Osteoblast (primary cell): ENCODE results near the gene TNP1. TPM values are rescaled to one million over a fixed set of nuclear protein-coding genes. Genes with fewer than 3 reads are reported as not detected.

Experiments used
- DNase-seq: peaks from one replicate; pipeline ENCODE4 v3.0.0; 2011; ENCODE audit warnings: low spot score, mixed read lengths; ENCODE audit not compliant: insufficient read length; ENCODE audit errors: missing footprints
- H2AFZ ChIP-seq: 2 replicates; pipeline ENCODE4 v1.6.0; 2011; ENCODE audit warnings: mild to moderate bottlenecking, low read length
- H3K27ac ChIP-seq: 2 replicates; pipeline ENCODE4 v1.5.1; 2011; ENCODE audit warnings: mild to moderate bottlenecking, low read depth, low read length, moderate library complexity
- H3K27me3 ChIP-seq: 2 replicates; pipeline ENCODE4 v1.6.0; 2012; ENCODE audit warnings: mild to moderate bottlenecking, control low read depth, inconsistent platforms, low read length, moderate library complexity; ENCODE audit not compliant: insufficient read depth
- H3K36me3 ChIP-seq: 2 replicates; pipeline ENCODE4 v1.5.1; 2011; ENCODE audit warnings: mild to moderate bottlenecking, low read length, control low read depth, moderate library complexity; ENCODE audit not compliant: insufficient read depth
- H3K4me1 ChIP-seq: 2 replicates; pipeline ENCODE4 v1.5.1; 2011; ENCODE audit warnings: mild to moderate bottlenecking, low read length, control low read depth, moderate library complexity; ENCODE audit not compliant: insufficient read depth
- H3K4me2 ChIP-seq: 2 replicates; pipeline ENCODE4 v1.6.0; 2011; ENCODE audit warnings: mild to moderate bottlenecking, low read length; ENCODE audit not compliant: insufficient read depth
- H3K4me3 ChIP-seq: fragments of 200-600 bp; sonication (generic); 3 replicates; pipeline ENCODE4 v1.5.1; 2012; ENCODE audit warnings: mild to moderate bottlenecking, low read length, inconsistent platforms; ENCODE audit not compliant: insufficient read depth
- H3K79me2 ChIP-seq: 2 replicates; pipeline ENCODE4 v1.6.0; 2012; ENCODE audit warnings: mild to moderate bottlenecking, low read length, control low read depth, inconsistent platforms; ENCODE audit not compliant: insufficient read depth
- H3K9me3 ChIP-seq: 2 replicates; pipeline ENCODE4 v1.5.1; 2011; ENCODE audit warnings: low read depth, low read length, control low read depth
- H4K20me1 ChIP-seq: 2 replicates; pipeline ENCODE4 v1.6.0; 2012; ENCODE audit warnings: mild to moderate bottlenecking, low read length, control low read depth; ENCODE audit not compliant: insufficient read depth
- total RNA-seq: library from RNA; depleted of rRNA; stranded (reverse); fragments of >200 nt; gene quantifications from 2 replicates; pipeline ENCODE4 v1.2.3, GENCODE V29; 2012
- TF ChIP-seq, protein P1 (sequence below): IDR thresholded peaks from 2 replicates; pipeline ENCODE4 v1.5.1; 2011; ENCODE audit warnings: mild to moderate bottlenecking, low read depth, low read length, moderate library complexity; ENCODE audit errors: extremely low read depth

TNP1 gene
- total RNA-seq, 1 donor = not detected

DNA sequence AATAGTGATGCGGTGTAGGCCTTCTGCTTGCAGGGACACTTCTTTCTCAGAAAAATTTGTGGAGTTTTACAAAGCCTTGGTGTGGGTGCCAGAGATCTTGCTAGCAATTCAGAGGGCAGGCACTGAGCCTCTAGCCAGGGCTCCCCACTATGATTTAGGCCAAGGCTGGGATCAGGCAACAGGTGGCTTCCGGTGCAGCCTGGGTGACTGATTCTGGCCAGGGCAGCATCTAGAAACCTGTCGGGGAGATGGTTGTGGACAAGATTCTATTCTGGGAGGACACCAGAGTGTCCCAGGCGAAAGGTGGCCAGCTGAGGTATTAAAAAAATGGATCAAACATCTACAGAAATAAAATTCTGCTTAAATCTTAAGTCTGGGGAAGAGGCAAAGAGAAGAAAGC lies 21.5 kb upstream of the TNP1 start:
- Histone ChIP-seq H3K4me3 (no peak overlapping the region), H3K27me3 (no peaks in the 10 kb centered on the region), H3K36me3 (no peaks in the 10 kb centered on the region), H3K9me3 (no peaks in the 10 kb centered on the region), H4K20me1 (no peaks in the 10 kb centered on the region), H3K79me2 (no peaks in the 10 kb centered on the region), H3K27ac (no peak overlapping the region), H3K4me1 (no peaks in the 10 kb centered on the region), H2AFZ (no peak overlapping the region), H3K4me2 (no peak overlapping the region)
- no peak for DNase-seq
- TF ChIP-seq, protein P1, sequence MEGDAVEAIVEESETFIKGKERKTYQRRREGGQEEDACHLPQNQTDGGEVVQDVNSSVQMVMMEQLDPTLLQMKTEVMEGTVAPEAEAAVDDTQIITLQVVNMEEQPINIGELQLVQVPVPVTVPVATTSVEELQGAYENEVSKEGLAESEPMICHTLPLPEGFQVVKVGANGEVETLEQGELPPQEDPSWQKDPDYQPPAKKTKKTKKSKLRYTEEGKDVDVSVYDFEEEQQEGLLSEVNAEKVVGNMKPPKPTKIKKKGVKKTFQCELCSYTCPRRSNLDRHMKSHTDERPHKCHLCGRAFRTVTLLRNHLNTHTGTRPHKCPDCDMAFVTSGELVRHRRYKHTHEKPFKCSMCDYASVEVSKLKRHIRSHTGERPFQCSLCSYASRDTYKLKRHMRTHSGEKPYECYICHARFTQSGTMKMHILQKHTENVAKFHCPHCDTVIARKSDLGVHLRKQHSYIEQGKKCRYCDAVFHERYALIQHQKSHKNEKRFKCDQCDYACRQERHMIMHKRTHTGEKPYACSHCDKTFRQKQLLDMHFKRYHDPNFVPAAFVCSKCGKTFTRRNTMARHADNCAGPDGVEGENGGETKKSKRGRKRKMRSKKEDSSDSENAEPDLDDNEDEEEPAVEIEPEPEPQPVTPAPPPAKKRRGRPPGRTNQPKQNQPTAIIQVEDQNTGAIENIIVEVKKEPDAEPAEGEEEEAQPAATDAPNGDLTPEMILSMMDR = no peak

DNA sequence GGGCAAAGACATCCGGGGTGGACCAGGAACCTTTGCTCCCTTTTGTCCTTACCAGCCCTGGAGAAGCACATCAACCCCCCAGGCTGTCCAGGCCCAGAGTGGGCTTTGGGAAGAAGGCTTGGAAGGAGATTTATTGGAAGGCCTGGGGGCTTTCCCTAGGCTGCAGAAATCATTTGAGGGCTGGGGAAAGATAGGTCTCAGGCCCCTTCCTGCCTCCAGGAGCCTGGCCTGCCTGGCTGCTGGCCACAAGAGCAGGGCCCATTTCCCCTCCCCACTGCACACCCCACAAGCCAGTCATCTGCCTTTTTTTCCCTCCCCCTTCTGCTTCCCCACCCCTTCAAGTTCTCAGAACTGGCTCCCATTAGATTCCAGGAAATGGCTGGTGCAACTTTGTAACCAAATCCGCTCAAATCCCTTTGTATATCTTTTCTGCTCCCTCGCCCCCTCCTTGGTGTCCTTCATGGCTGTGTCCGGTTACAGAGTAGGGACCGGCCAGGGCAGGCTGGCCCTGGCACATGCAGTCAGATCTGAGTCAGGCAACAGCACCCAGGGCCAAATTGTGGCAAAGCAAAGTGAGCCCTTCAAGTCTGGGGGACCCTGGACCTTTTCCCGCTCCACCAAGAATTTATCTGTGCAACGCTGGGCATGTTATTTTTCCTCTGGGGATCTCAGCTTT lies 20.8 kb upstream of the TNP1 start:
- TF ChIP-seq, protein P1 = no peak
- H4K20me1 ChIP-seq = no peaks in the 10 kb centered on the region
- no peak overlapping the region for H3K27ac ChIP-seq
- peak; percentile 81 for DNase-seq
- no peak overlapping the region for H2AFZ ChIP-seq
- no peak overlapping the region for H3K4me2 ChIP-seq
- no peak overlapping the region for H3K4me3 ChIP-seq
- no peaks in the 10 kb centered on the region for H3K79me2 ChIP-seq
- no peaks in the 10 kb centered on the region for H3K27me3 ChIP-seq
- no peaks in the 10 kb centered on the region for H3K36me3 ChIP-seq
- H3K9me3 ChIP-seq = no peaks in the 10 kb centered on the region
- H3K4me1 ChIP-seq = no peaks in the 10 kb centered on the region

DNA sequence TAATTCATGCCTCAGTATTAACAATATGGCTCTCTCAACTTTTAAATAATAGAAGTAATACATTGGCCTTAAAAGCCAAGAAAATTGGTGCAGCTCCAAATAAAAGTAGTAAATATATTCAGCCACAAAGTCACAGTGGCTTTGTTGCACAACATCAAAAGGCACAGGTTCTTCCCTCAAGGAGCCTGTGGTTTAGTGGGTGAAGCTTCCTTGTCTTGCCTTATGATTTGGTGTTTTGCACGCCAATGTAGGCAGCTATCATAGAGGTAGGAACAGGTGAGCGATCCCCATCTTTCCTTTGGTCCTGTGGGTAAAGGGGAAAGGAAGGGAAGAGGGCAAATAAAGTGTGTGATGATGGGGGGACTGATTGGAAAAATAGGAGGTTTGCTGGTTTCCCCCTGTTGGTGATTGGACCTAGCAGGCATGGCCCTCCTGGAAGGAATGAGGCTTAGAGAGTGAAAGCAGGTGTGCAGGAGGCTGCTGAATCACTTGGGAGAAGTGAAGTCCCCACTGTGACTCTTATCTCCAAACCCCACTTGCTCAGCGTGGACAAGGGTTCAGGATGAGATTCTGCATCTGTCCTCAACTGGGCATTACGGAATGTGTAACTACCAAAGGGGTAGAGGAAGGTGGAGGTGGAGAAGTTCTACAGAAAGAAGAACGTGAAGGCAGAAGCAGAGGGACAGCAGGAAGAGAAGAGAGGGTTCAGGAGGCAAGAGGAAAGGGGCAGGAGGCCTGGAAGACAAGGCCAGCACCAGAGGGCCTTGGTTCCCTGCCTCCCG lies 20.1 kb upstream of the TNP1 start:
- DNase-seq = no peak
- Histone ChIP-seq H4K20me1 (no peaks in the 10 kb centered on the region), H3K4me2 (no peak overlapping the region), H3K9me3 (no peaks in the 10 kb centered on the region), H3K4me3 (no peak overlapping the region), H3K4me1 (no peaks in the 10 kb centered on the region), H3K27me3 (no peaks in the 10 kb centered on the region), H3K27ac (no peak overlapping the region), H2AFZ (no peak overlapping the region), H3K79me2 (no peaks in the 10 kb centered on the region), H3K36me3 (no peaks in the 10 kb centered on the region)
- TF ChIP-seq, protein P1 = no peak

DNA sequence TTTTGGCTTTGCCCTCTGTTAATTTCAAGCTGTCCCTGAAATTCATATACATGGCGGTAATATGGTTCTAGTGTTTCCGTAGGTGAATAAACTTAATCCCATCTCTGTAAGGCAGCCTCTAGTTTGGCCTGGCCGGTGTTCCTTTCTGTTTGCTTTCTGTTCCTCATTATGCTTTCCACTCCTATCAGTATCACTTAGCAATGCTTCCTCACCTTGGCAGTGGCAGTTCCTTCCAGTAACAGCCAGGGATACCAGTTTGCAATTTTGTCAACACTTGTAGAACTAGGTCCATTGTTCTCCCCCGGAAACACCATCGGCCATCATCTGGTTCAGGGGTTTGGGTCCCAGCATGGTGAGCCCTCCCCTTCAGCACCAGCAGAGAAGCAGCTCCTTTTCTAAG lies 18.2 kb upstream of the TNP1 start:
- H3K27me3 ChIP-seq = peaks cover 6% of the 10 kb centered on the region

More for the DNA sequence above, 18.2 kb upstream of the TNP1 start:
- no peak overlapping the region for H3K27ac ChIP-seq
- H3K9me3 ChIP-seq = no peaks in the 10 kb centered on the region
- no peaks in the 10 kb centered on the region for H4K20me1 ChIP-seq
- H3K79me2 ChIP-seq = no peaks in the 10 kb centered on the region
- H3K4me1 ChIP-seq = no peaks in the 10 kb centered on the region
- H2AFZ ChIP-seq = no peak overlapping the region
- no peak overlapping the region for H3K4me2 ChIP-seq
- no peaks in the 10 kb centered on the region for H3K36me3 ChIP-seq
- DNase-seq = no peak
- TF ChIP-seq, protein P1 = no peak
- H3K4me3 ChIP-seq = no peak overlapping the region
